ENCODE data around the gene NELFA. TPM values are rescaled to one million over a fixed set of nuclear protein-coding genes. Genes with fewer than 3 reads are reported as not detected.

NELFA gene
- total and polyA plus RNA-seq, 2 of the 13 experiments (the other 11 are each of a cell fraction or from before 2014, with no cell fraction given): 13.3 to 18.5 TPM

DNA sequence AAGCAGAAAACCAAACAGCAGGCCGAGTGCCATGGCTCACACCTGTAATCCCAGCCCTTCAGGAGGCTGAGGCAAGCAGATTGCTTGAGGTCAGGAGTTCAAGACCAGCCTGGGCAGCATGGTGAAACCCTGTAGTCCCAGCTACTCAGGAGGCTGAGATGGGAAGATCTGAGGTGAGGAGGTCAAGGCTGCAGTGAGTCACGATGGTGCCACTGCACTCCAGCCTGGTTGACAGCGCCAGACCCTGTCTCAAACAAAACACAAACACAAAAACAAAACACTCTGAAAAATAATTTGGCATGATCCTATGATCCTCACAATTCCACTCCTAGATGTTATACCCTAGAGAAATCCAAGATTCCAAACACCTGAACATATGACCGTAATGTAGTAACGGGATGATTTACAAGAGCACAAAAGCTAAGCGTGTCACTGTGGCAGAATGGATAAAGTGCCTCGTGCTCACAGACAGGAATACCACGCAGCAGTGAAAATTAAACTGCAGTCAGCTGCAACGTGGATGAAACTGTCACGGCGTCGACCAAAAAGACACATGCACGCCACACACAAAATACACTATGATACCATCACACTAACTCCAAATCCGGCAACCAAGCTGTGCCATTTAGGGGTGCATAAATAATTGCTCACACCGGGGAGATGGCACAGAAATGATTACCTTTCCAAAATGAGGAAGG is 1.7 kb downstream of the NELFA start (continued):
- TF ChIP-seq, protein P1, sequence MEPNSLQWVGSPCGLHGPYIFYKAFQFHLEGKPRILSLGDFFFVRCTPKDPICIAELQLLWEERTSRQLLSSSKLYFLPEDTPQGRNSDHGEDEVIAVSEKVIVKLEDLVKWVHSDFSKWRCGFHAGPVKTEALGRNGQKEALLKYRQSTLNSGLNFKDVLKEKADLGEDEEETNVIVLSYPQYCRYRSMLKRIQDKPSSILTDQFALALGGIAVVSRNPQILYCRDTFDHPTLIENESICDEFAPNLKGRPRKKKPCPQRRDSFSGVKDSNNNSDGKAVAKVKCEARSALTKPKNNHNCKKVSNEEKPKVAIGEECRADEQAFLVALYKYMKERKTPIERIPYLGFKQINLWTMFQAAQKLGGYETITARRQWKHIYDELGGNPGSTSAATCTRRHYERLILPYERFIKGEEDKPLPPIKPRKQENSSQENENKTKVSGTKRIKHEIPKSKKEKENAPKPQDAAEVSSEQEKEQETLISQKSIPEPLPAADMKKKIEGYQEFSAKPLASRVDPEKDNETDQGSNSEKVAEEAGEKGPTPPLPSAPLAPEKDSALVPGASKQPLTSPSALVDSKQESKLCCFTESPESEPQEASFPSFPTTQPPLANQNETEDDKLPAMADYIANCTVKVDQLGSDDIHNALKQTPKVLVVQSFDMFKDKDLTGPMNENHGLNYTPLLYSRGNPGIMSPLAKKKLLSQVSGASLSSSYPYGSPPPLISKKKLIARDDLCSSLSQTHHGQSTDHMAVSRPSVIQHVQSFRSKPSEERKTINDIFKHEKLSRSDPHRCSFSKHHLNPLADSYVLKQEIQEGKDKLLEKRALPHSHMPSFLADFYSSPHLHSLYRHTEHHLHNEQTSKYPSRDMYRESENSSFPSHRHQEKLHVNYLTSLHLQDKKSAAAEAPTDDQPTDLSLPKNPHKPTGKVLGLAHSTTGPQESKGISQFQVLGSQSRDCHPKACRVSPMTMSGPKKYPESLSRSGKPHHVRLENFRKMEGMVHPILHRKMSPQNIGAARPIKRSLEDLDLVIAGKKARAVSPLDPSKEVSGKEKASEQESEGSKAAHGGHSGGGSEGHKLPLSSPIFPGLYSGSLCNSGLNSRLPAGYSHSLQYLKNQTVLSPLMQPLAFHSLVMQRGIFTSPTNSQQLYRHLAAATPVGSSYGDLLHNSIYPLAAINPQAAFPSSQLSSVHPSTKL (CRISPR knock-in tag; IDR thresholded peaks at IDR 0.05): peak; percentile 28; the same call in 1 of the 2 replicates
- TF ChIP-seq, protein P2, sequence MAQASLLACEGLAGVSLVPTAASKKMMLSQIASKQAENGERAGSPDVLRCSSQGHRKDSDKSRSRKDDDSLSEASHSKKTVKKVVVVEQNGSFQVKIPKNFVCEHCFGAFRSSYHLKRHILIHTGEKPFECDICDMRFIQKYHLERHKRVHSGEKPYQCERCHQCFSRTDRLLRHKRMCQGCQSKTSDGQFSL (CRISPR knock-in tag; IDR thresholded peaks at IDR 0.05): no peak
- TF ChIP-seq CHD4 (IDR thresholded peaks at IDR 0.05; ENCODE audit: borderline replicate concordance, low read length): no peak
- no peak for TF ChIP-seq PHF8 (CRISPR knock-in tag; IDR thresholded peaks at IDR 0.05)
- TF ChIP-seq ZNF3 (CRISPR knock-in tag; IDR thresholded peaks at IDR 0.05): 0 out of 2 replicates have a peak, but pooled peaks have one; percentile 49
- TF ChIP-seq PITX1 (CRISPR knock-in tag; IDR thresholded peaks at IDR 0.05): 0 out of 2 replicates have a peak, but pooled peaks have one; percentile 4
- TF ChIP-seq ZC3H4 (CRISPR knock-in tag; IDR thresholded peaks at IDR 0.05; ENCODE audit: borderline replicate concordance): no peak
- no peak for TF ChIP-seq TMF1 (CRISPR knock-in tag; IDR thresholded peaks at IDR 0.05; ENCODE audit: low read depth)
- peak; percentile 46; the same call in 1 of the 2 replicates for TF ChIP-seq HMG20A (CRISPR knock-in tag; IDR thresholded peaks at IDR 0.05; ENCODE audit: borderline replicate concordance)
- no peak for TF ChIP-seq FOXO1 (CRISPR knock-in tag; IDR thresholded peaks at IDR 0.05)
- TF ChIP-seq SALL2 (CRISPR knock-in tag; IDR thresholded peaks at IDR 0.05): no peak
- TF ChIP-seq, protein P3, sequence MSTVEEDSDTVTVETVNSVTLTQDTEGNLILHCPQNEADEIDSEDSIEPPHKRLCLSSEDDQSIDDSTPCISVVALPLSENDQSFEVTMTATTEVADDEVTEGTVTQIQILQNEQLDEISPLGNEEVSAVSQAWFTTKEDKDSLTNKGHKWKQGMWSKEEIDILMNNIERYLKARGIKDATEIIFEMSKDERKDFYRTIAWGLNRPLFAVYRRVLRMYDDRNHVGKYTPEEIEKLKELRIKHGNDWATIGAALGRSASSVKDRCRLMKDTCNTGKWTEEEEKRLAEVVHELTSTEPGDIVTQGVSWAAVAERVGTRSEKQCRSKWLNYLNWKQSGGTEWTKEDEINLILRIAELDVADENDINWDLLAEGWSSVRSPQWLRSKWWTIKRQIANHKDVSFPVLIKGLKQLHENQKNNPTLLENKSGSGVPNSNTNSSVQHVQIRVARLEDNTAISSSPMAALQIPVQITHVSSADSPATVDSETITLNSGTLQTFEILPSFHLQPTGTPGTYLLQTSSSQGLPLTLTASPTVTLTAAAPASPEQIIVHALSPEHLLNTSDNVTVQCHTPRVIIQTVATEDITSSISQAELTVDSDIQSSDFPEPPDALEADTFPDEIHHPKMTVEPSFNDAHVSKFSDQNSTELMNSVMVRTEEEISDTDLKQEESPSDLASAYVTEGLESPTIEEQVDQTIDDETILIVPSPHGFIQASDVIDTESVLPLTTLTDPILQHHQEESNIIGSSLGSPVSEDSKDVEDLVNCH (CRISPR knock-in tag; IDR thresholded peaks at IDR 0.05): no peak
- TF ChIP-seq NR2F6 (IDR thresholded peaks at IDR 0.05): peak; percentile 83
- TF ChIP-seq NR2F6 (CRISPR knock-in tag; IDR thresholded peaks at IDR 0.05): peak; percentile 93
- TF ChIP-seq ZSCAN22 (CRISPR knock-in tag; IDR thresholded peaks at IDR 0.05): no peak
- no peak for TF ChIP-seq ZNF557 (CRISPR knock-in tag; IDR thresholded peaks at IDR 0.05)
- no peak for TF ChIP-seq ZNF33B (CRISPR knock-in tag; IDR thresholded peaks at IDR 0.05)
- TF ChIP-seq, protein P4, sequence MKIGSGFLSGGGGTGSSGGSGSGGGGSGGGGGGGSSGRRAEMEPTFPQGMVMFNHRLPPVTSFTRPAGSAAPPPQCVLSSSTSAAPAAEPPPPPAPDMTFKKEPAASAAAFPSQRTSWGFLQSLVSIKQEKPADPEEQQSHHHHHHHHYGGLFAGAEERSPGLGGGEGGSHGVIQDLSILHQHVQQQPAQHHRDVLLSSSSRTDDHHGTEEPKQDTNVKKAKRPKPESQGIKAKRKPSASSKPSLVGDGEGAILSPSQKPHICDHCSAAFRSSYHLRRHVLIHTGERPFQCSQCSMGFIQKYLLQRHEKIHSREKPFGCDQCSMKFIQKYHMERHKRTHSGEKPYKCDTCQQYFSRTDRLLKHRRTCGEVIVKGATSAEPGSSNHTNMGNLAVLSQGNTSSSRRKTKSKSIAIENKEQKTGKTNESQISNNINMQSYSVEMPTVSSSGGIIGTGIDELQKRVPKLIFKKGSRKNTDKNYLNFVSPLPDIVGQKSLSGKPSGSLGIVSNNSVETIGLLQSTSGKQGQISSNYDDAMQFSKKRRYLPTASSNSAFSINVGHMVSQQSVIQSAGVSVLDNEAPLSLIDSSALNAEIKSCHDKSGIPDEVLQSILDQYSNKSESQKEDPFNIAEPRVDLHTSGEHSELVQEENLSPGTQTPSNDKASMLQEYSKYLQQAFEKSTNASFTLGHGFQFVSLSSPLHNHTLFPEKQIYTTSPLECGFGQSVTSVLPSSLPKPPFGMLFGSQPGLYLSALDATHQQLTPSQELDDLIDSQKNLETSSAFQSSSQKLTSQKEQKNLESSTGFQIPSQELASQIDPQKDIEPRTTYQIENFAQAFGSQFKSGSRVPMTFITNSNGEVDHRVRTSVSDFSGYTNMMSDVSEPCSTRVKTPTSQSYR (CRISPR knock-in tag; IDR thresholded peaks at IDR 0.05; ENCODE audit: borderline replicate concordance): no peak
- TF ChIP-seq RARA (CRISPR knock-in tag; IDR thresholded peaks at IDR 0.05): peak; percentile 90
- TF ChIP-seq, protein P5, sequence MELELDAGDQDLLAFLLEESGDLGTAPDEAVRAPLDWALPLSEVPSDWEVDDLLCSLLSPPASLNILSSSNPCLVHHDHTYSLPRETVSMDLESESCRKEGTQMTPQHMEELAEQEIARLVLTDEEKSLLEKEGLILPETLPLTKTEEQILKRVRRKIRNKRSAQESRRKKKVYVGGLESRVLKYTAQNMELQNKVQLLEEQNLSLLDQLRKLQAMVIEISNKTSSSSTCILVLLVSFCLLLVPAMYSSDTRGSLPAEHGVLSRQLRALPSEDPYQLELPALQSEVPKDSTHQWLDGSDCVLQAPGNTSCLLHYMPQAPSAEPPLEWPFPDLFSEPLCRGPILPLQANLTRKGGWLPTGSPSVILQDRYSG (CRISPR knock-in tag; IDR thresholded peaks at IDR 0.05): no peak
